Body of pancreas (tissue), 4 donors: ENCODE measurements around the gene AANAT. TPM values are rescaled to one million over a fixed set of nuclear protein-coding genes. Genes with fewer than 3 reads are reported as not detected.

Source experiments
- ATAC-seq: fragments of 150-250 bp; one replicate; pipeline ENCODE4 v1.9.1; 2016
- DNase-seq, 4 donors: peaks; one replicate each; pipeline ENCODE4 v3.0.0-alpha.2; 2019
- H3K27ac ChIP-seq, 4 donors: fragments of 200-600 bp; sonication (generic); 1 replicate in 3 of 4; 2 replicates in 1 of 4; pipeline versions ENCODE4 v1.5.1 to v1.6.1; 2016 to 2019; ENCODE audit warnings: mild to moderate bottlenecking in 1 of 4, mixed read lengths in 1 of 4, moderate library complexity in 1 of 4
- H3K27me3 ChIP-seq, 2 donors: fragments of 200-600 bp; sonication (generic); one replicate each; pipeline ENCODE4 v1.6.0; 2016; ENCODE audit warnings: mild to moderate bottlenecking in 1 of 2
- H3K36me3 ChIP-seq, 2 donors: fragments of 200-600 bp; sonication (generic); replicated peaks in 1 of 2; 2 replicates each; pipeline ENCODE4 v1.5.1; 2016; ENCODE audit warnings: low read depth in 2 of 2; ENCODE audit not compliant: insufficient read depth in 1 of 2
- H3K4me1 ChIP-seq: fragments of 200-600 bp; sonication (generic); one replicate; pipeline ENCODE4 v1.6.0; 2016
- H3K4me3 ChIP-seq, 2 donors: fragments of 200-600 bp; sonication (generic); 1 replicate in 1 of 2; 2 replicates in 1 of 2; pipeline ENCODE4 v1.5.1; 2016 to 2019
- H3K9me3 ChIP-seq, 3 donors: fragments of 200-600 bp; sonication (generic); 1 replicate in 2 of 3; 2 replicates in 1 of 3; pipeline ENCODE4 v1.5.1; 2016
- POLR2A ChIP-seq, 3 donors: fragments of 450-650 bp; IDR thresholded peaks; one replicate each; pipeline ENCODE4 v1.6.1; 2016; ENCODE audit warnings: antibody characterized with exemption in 3 of 3, mild to moderate bottlenecking in 2 of 3
- WGBS, 2 donors: methylation state at CpG; one replicate each; pipeline ENCODE4 v1.1.5; 2017; 5-methylcytosine and 5-hydroxymethylcytosine counted together
- intact Hi-C: fragments of 100-400 bp; cut with DNase I; formaldehyde crosslinking; loops from one replicate; pipeline ENCODE4 v1.15.1; 2023
- total RNA-seq, 2 donors: library from RNA; depleted of rRNA; stranded (reverse); fragments of >200 nt; gene quantifications; one replicate each; pipeline ENCODE4 v1.1.0, GENCODE V29; 2016
- TF ChIP-seq, protein P1 (sequence below), 7 experiments: fragments of 450-650 bp in 4 of 7; fragments of 200-600 bp in 3 of 7; sonication (generic) in 3 of 7; IDR thresholded peaks; one replicate each; pipeline ENCODE4 v1.5.1; 2016 to 2019; ENCODE audit warnings: antibody characterized with exemption in 7 of 7

AANAT gene
- total RNA-seq, 2 donors from 2014 or later: not detected

DNA sequence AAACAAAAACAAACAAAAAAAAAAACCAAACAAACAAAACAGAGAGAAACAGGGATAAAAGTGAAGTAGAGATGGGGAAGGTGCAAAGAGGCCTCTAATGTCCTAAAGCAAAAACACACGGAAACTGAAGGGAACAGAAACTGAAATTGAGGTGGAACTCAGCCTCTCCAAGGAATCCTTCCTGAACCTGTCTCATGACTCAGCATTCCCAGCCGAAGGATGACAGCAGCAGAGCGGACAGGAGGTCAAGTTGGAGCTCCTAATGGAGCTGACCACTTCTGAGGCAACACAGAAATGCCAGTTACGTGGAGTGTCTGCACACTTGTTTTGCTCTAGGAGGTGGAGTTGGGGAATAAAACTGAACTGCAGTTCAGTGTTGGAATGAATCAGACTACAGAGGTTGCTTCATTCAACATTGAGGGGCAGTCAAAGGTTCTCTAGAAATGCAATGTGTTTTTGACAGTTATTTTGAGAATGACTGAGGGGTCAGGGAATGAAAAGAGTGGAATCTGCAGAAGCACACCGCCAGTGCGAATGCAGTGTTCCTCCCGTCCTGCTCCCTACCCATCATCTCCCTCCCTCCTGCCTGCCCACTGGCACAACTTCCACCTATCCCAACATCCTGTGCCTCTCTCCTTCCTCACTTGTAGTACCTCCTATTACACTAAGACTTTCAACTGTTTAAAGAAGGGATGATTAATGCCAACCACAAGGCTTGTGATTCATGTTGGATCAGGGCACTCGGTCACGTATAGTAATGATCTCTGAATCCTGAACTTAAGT is 20.8 kb upstream of the AANAT start:
- no peaks in the 10 kb centered on the region for H3K27me3 ChIP-seq
- H3K36me3 ChIP-seq: no peaks in the 10 kb centered on the region
- WGBS, 2 donors: 53 to 62% methylated on average over 9 of the region's 9 CpGs
- TF ChIP-seq POLR2A (IDR thresholded peaks at IDR 0.05): no peak
- TF ChIP-seq, protein P1, sequence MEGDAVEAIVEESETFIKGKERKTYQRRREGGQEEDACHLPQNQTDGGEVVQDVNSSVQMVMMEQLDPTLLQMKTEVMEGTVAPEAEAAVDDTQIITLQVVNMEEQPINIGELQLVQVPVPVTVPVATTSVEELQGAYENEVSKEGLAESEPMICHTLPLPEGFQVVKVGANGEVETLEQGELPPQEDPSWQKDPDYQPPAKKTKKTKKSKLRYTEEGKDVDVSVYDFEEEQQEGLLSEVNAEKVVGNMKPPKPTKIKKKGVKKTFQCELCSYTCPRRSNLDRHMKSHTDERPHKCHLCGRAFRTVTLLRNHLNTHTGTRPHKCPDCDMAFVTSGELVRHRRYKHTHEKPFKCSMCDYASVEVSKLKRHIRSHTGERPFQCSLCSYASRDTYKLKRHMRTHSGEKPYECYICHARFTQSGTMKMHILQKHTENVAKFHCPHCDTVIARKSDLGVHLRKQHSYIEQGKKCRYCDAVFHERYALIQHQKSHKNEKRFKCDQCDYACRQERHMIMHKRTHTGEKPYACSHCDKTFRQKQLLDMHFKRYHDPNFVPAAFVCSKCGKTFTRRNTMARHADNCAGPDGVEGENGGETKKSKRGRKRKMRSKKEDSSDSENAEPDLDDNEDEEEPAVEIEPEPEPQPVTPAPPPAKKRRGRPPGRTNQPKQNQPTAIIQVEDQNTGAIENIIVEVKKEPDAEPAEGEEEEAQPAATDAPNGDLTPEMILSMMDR (IDR thresholded peaks at IDR 0.05): no peak
- ATAC-seq: peak; percentile 63
- H3K4me1 ChIP-seq: peaks cover 26% of the 10 kb centered on the region
- no peak overlapping the region for H3K27ac ChIP-seq
- no peaks in the 10 kb centered on the region for H3K9me3 ChIP-seq
- intact Hi-C loops: no loop called here
- no peak overlapping the region for H3K4me3 ChIP-seq
- peak in 2 of 4 donors; percentile 37 to 44 for DNase-seq

DNA sequence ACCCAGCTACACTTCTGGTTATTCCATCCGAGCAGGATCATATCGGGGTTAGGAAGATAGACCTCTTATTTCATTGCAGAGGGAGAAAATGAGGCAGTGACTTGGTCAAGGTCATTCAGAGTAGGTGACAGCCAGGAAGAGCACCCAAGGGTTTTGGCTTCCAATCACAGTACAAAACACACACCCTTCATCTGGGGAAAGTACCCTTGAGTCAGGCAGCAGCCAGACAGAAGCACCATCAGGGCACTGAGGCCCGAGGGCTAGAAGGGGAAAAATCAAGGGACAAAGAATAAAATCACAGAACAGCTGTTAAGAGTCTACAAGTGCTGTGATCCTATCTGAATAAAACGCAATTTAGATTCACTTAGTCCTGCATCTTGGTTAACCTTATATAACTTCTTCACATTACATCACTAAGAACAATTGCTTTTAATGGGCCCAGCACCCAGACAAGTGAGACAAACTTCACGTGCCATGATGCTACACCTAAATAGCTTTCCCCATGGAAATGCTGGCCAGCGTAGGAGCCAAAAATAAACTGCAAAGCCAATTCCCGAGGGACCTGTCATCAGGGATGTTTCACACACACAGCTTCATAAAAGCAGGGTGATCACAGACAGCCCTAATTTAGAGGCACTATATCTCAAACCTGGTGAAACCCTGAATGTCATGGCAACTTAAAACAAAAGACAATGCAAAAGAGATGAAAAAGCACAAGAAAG is 19.3 kb upstream of the AANAT start:
- intact Hi-C loops: no loop called here
- no peak overlapping the region for H3K27ac ChIP-seq
- no peak for ATAC-seq
- H3K36me3 ChIP-seq: no peaks in the 10 kb centered on the region
- H3K9me3 ChIP-seq: no peaks in the 10 kb centered on the region
- H3K4me1 ChIP-seq: peaks cover 33% of the 10 kb centered on the region
- no peaks in the 10 kb centered on the region for H3K27me3 ChIP-seq
- H3K4me3 ChIP-seq: no peak overlapping the region
- DNase-seq: no peak
- WGBS, 2 donors: 70 to 77% methylated on average over 7 of the region's 7 CpGs
- TF ChIP-seq, protein P1 (IDR thresholded peaks at IDR 0.05): no peak
- TF ChIP-seq POLR2A (IDR thresholded peaks at IDR 0.05): no peak

DNA sequence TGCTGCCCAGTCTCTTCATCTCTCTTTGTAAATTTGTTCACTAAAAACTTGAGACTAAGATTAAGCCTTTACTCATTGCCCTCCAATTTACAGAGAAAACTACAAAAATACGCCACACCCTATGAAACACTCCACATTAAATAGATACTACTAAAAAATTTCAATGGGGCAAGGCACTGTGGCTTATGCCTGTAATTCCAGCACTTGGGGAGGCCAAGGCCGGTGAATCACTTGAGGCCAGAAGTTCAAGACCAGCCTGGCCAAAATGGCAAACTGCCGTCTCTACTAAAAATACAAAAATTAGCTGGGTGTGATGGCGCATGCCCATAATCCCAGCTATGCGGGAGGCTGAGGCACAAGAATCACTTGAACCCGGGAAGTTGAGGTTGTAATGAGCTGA is 18.3 kb upstream of the AANAT start:
- H3K9me3 ChIP-seq: no peaks in the 10 kb centered on the region
- H3K27ac ChIP-seq: no peak overlapping the region
- H3K4me3 ChIP-seq: no peak overlapping the region
- TF ChIP-seq POLR2A (IDR thresholded peaks at IDR 0.05): no peak
- TF ChIP-seq, protein P1 (IDR thresholded peaks at IDR 0.05): no peak
- WGBS, 2 donors: 91 to 97% methylated on average over 6 of the region's 6 CpGs
- no peaks in the 10 kb centered on the region for H3K27me3 ChIP-seq
- ATAC-seq (no peak), DNase-seq (no peak)
- intact Hi-C loops: no loop called here
- peaks cover 33% of the 10 kb centered on the region for H3K4me1 ChIP-seq
- H3K36me3 ChIP-seq: no peaks in the 10 kb centered on the region

GRCh38 chr17:76451506-76451905 is 15.9 kb upstream of the AANAT start:
- 44 to 49% methylated on average over 6 of the region's 6 CpGs for WGBS, 2 donors
- intact Hi-C loops: no loop called here
- Histone ChIP-seq H3K27ac (no peak overlapping the region), H3K27me3 (no peaks in the 10 kb centered on the region), H3K4me1 (peaks cover 23% of the 10 kb centered on the region), H3K36me3 (no peaks in the 10 kb centered on the region), H3K4me3 (no peak overlapping the region), H3K9me3 (no peaks in the 10 kb centered on the region)
- TF ChIP-seq, protein P1 (IDR thresholded peaks at IDR 0.05): no peak
- TF ChIP-seq POLR2A (IDR thresholded peaks at IDR 0.05): no peak
- DNase-seq: no peak
- ATAC-seq: no peak
